Activated T-helper 1 cell treated with anti-CD3 and anti-CD28 coated beads, Interleukin-2, amount 50 U/mL, for 16 hours (primary cell): ENCODE data around the gene TMX1.

ENCODE experiments used
- DNase-seq, 2 donors: peaks; one replicate each; pipeline ENCODE4 v3.0.0-alpha.2; 2020; ENCODE audit warnings: low read depth in 1 of 2, low spot score in 1 of 2

Gene TMX1

GRCh38 chr14:51293149-51293911 lies 53.3 kb downstream of the TMX1 start:
- no peak for DNase-seq

GRCh38 chr14:51293912-51294389 lies 53.9 kb downstream of the TMX1 start:
- no peak for DNase-seq

- no peak for DNase-seq
Observed at GRCh38 chr14:51294951-51295525, 55.0 kb downstream of the TMX1 start.

GRCh38 chr14:51295646-51296263 lies 55.7 kb downstream of the TMX1 start:
- no peak for DNase-seq

GRCh38 chr14:51297066-51297465 lies 57.0 kb downstream of the TMX1 start:
- no peak for DNase-seq

GRCh38 chr14:51298895-51299294 lies 58.8 kb downstream of the TMX1 start:
- no peak for DNase-seq

- no peak for DNase-seq
Observed at GRCh38 chr14:51302295-51303030, 62.4 kb downstream of the TMX1 start.

GRCh38 chr14:51304438-51304837 lies 64.4 kb downstream of the TMX1 start:
- DNase-seq: no peak

GRCh38 chr14:51304941-51305340 lies 64.9 kb downstream of the TMX1 start:
- no peak for DNase-seq

GRCh38 chr14:51305751-51306150 lies 65.7 kb downstream of the TMX1 start:
- DNase-seq: no peak
